Activated CD4-positive, alpha-beta T cell treated with anti-CD3 and anti-CD28 coated beads, Interleukin-2, amount 10 ng/mL, durations not matched to agents 24 days and 14 days (primary cell): ENCODE data around the gene ATG101. TPM values are rescaled to one million over a fixed set of nuclear protein-coding genes. Genes with fewer than 3 reads are reported as not detected.

Experiments used
- DNase-seq: peaks from one replicate; pipeline ENCODE4 v3.0.0; 2022
- H3K27ac Mint-ChIP-seq: one replicate; pipeline ENCODE4 v1.8.0; 2022; ENCODE audit warnings: mild to moderate bottlenecking, mixed read lengths
- H3K27me3 Mint-ChIP-seq: one replicate; pipeline ENCODE4 v1.8.0; 2022; ENCODE audit warnings: mixed read lengths
- H3K36me3 Mint-ChIP-seq: one replicate; pipeline ENCODE4 v1.8.0; 2022; ENCODE audit warnings: low read depth, mild to moderate bottlenecking, mixed read lengths
- H3K4me1 Mint-ChIP-seq: one replicate; pipeline ENCODE4 v1.8.0; 2021; ENCODE audit warnings: mixed read lengths
- H3K4me3 Mint-ChIP-seq: one replicate; pipeline ENCODE4 v1.8.0; 2022; ENCODE audit warnings: mild to moderate bottlenecking, moderate library complexity, mixed read lengths
- H3K9me3 Mint-ChIP-seq: one replicate; pipeline ENCODE4 v1.8.0; 2021; ENCODE audit warnings: mixed read lengths
- intact Hi-C: fragments of 100-400 bp; cut with micrococcal nuclease; formaldehyde crosslinking; loops from one replicate; pipeline ENCODE4 v1.15.1; 2023
- total RNA-seq: library from RNA; stranded (reverse); gene quantifications from 2 replicates; pipeline ENCODE4 v1.2.3, GENCODE V29; 2022

ATG101 gene
- total RNA-seq, 1 donor from 2014 or later = 51.2 TPM

DNA sequence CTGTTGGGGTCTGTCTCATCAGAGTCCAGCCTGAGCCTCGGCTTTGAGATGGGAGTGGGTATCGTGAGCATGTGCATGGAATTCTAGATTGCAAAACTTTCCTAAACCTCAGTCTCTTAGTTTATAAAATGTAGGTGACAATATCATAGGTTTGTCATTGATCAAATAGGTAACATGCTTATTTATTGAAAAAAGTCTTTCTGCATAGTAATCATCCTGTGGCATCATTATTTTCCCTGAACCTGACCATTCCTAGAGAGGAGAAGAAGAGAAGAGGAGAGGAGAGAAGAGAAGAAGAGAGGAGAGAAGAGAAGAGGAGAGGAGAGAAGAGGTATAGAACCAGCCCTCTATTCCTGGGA lies 13.8 kb downstream of the ATG101 start:
- no peaks in the 10 kb centered on the region for H3K9me3 Mint-ChIP-seq
- no peak overlapping the region for H3K4me3 Mint-ChIP-seq
- no peak for DNase-seq
- peaks cover 2% of the 10 kb centered on the region for H3K36me3 Mint-ChIP-seq
- H3K27ac Mint-ChIP-seq = peak overlapping the region; percentile 3
- H3K27me3 Mint-ChIP-seq = peaks cover 15% of the 10 kb centered on the region
- intact Hi-C loops = loop anchor here (1.0 to 5.0 kb wide), 3 partner anchors 14 to 58 kb away; partner anchors contain the start of gene ATG101
- peaks cover 7% of the 10 kb centered on the region for H3K4me1 Mint-ChIP-seq

DNA sequence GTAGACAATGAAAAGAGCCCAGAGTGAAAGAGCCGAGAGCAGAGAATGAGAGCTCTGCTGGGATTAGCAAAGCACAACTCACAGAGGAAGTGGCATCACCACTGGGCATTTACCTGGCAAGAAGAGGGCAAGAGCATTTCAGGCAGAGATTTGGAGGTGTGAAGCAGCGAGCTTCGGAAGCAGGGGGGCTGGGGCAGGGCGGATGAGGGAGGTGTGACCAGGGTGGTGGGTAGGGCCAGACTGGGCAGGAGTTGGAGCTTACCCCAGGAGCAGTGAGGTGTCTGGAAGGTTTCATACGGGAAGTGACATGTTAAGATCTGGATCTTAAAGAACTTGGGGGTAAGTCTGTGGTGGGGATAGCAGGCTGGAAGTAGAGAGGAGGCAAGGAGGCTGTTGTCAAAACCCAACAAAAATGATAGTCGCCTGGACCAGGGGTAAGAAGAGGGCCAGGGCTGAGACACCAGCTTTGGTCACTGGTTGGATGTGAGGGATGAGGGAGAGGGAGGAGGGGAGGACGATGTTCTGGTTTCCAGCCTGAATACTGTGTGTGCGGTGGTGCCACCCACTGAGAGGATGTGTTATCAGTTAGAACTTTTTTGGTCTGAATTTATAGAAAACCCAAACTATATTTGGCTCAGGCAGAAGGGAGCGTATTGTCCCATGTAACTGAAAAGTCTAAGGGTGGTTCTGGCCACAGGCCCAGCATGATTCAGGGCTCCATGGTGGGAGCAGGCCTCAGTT lies 14.9 kb downstream of the ATG101 start:
- no peak overlapping the region for H3K4me3 Mint-ChIP-seq
- DNase-seq = no peak
- peaks cover 7% of the 10 kb centered on the region for H3K4me1 Mint-ChIP-seq
- H3K27me3 Mint-ChIP-seq = peaks cover 20% of the 10 kb centered on the region
- no peaks in the 10 kb centered on the region for H3K9me3 Mint-ChIP-seq
- no peak overlapping the region for H3K27ac Mint-ChIP-seq
- H3K36me3 Mint-ChIP-seq = no peaks in the 10 kb centered on the region
- intact Hi-C loops = loop anchor here (5.0 kb wide), 1 partner anchor 38 kb away; no protein-coding TSS in a partner anchor

DNA sequence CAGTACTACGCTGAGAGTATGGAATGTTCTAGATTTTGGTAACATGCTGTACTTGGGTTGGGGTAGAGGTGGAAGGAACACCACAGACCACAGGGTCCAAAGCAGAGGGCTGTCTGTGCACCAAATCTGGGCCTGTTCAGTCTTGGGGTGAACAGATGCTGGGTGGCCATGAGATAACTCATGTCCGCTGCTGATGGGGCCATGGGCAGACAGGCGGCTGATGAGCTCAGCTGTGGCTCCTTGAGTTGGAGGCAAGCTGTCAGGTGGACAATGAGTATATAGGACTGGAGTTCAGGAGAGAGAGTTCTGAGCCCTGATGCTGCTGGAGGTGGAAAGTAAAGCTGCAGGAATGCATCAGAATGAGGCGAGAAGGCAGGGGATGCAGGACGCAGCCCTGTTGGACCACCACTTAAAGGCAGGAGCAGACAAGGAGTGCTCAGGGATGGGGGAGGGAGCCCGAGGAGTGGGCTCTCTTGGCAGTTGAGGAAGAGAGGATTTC lies 16.0 kb downstream of the ATG101 start:
- H3K4me1 Mint-ChIP-seq = peaks cover 7% of the 10 kb centered on the region
- H3K27me3 Mint-ChIP-seq = peaks cover 31% of the 10 kb centered on the region
- H3K36me3 Mint-ChIP-seq = no peaks in the 10 kb centered on the region
- no peak overlapping the region for H3K27ac Mint-ChIP-seq
- H3K4me3 Mint-ChIP-seq = no peak overlapping the region
- intact Hi-C loops = no loop called here
- H3K9me3 Mint-ChIP-seq = no peaks in the 10 kb centered on the region
- DNase-seq = no peak

DNA sequence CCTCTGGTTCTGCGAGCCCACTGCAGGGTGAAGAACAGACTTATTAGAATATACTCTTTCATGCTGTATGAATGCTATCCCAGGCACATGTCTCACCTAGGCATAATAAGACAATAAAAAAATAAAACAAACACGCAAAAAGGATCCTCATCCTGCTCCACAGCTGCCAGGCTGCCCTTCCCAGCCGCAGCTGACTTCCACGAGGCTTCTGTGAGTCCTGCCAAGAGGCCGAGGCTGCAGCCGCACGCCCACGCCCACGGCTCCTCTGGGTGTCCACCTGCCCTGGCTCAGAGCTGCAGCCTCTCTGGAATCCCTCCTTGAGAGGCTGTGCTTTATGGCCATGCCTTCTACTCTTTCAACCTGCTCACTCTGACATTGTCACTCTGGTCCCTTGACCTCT lies 16.6 kb downstream of the ATG101 start:
- no peaks in the 10 kb centered on the region for H3K36me3 Mint-ChIP-seq
- intact Hi-C loops = no loop called here
- peaks cover 7% of the 10 kb centered on the region for H3K4me1 Mint-ChIP-seq
- no peaks in the 10 kb centered on the region for H3K9me3 Mint-ChIP-seq
- no peak overlapping the region for H3K27ac Mint-ChIP-seq
- no peak for DNase-seq
- H3K27me3 Mint-ChIP-seq = peaks cover 37% of the 10 kb centered on the region
- H3K4me3 Mint-ChIP-seq = no peak overlapping the region

DNA sequence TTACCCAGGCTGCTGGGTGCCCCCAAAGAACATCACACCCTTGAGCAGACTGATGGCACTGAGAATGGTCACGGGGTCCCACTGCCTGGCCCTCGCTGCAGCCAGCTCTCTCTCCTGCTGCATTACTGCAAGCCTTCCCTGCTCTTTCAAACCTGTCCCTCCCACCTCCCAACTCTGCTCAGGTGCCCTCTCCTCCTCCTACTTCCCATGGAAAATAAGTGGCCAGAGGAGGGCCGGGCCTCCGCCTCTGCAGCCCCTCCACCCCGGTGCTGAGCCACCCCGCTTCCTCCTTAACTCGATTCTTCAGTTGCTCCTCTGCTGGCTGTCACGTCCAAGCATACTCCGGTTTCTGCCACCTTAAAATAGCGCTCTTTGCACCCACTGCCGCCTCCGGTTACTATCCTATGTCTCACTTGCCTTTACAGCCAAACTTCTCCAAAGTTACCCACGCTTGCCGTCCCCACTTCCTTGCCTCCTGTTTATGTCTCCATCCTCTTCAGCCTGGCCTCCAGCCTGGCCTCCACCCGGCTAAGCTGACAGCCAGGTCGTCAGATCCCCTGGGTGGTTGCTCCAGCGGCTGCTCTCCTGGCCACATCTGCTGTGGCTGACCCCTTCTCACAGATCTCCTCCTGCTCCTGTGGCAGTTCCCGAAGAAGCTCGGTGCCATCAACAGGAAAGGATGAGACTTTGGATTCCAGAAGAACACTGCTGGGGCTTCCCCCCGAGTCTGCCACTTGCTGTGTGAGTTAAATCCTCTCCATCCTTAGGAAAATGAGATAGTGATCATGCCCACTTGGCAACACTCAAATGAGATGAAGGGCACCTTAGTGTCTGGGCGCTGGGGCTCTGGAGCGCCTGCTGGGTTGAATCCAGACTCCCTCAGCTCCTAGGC lies 17.4 kb downstream of the ATG101 start:
- H3K9me3 Mint-ChIP-seq = no peaks in the 10 kb centered on the region
- no peak overlapping the region for H3K27ac Mint-ChIP-seq
- DNase-seq = no peak
- H3K36me3 Mint-ChIP-seq = no peaks in the 10 kb centered on the region
- H3K27me3 Mint-ChIP-seq = peaks cover 45% of the 10 kb centered on the region
- intact Hi-C loops = no loop called here
- H3K4me3 Mint-ChIP-seq = no peak overlapping the region
- H3K4me1 Mint-ChIP-seq = peaks cover 5% of the 10 kb centered on the region

DNA sequence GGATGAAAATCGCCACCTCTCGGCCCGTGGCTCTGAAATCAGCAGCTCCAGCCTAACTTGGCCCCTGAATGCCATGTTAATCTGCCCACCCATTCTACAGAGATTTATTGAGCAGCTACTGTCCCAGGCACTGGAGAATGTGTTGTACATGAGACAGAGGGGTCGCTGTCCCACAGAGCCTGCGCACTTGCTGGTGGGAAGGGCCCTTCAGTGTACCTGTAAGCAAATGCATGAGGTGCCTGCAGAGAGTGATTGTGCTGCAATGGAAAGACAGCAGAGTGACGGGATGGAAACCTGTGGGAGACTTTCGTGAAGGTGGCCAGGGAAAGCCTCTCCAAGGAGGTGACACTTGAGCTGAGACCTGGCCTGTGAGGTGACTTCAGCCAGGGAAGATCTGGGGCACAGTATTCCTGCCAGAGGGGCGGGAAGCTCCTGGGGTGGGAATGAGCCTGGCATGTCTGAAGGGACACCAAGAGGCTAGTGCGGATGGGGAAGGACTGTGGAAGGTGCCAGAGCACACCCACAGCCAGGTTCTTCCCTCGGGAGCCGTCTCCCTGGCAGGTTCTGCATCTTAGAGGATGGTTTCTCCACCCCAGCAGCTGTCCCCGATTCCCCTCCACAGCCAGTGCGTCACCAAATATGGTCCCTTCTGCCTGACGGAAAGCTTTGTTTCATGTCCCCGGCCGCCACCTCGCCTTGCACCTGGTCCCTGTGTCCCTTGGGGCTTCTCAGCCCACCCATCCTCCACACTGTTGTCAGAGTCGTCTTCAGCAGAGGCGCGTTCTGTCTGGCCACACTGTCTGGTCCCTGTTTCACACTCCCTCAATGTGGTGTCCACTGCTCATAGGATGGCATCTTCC lies 18.4 kb downstream of the ATG101 start:
- no peak overlapping the region for H3K27ac Mint-ChIP-seq

DNA sequence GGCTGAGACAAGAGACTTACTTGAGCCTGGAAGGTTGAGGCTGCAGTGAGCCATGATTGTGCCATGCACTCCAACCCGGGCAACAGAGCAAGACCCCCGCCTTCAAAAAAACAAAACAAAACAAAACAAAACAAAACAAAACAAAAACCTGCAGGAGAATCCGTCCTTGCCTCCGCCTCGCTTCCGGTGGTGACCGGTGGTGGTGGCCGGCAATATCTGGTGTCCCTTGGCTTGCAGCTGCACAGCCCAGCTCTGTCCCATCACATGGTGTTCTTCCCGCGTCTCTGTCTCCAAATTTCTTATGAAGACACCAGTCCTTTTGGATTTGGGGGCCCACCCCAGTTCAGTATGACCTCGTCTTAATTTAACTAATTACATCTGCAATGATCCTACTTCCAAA lies 19.7 kb downstream of the ATG101 start:
- Mint-ChIP-seq H3K27me3 (peaks cover 52% of the 10 kb centered on the region), H3K4me3 (no peak overlapping the region), H3K9me3 (no peaks in the 10 kb centered on the region), H3K36me3 (no peaks in the 10 kb centered on the region), H3K4me1 (no peaks in the 10 kb centered on the region), H3K27ac (no peak overlapping the region)
- intact Hi-C loops = no loop called here
- DNase-seq = no peak

More for the DNA sequence above, 18.4 kb downstream of the ATG101 start:
- Mint-ChIP-seq H3K4me1 (peaks cover 5% of the 10 kb centered on the region), H3K27me3 (peaks cover 50% of the 10 kb centered on the region), H3K4me3 (no peak overlapping the region), H3K9me3 (no peaks in the 10 kb centered on the region), H3K36me3 (no peaks in the 10 kb centered on the region)
- DNase-seq = no peak
- intact Hi-C loops = no loop called here

DNA sequence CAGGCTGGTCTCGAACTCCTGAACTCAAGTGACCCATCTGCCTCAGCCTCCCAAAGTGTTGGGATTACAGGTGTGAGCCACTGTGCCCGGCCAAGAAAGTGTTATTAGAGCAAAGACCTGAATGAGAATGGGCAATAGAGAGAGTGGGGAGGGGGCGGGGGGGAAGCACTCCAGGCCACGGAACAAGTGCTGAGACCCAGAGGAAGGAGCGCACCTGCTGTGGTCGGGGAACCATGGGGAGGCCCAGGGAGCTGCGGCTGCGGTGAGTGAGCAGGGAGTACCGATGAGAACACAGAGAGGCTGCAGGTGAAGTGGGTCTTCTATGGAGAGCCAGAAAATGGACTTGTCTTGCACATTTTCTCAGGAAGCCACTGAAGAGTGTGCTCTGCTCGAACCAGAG lies 20.5 kb downstream of the ATG101 start:
- Mint-ChIP-seq H3K4me1 (no peaks in the 10 kb centered on the region), H3K36me3 (no peaks in the 10 kb centered on the region), H3K4me3 (no peak overlapping the region), H3K27ac (no peak overlapping the region), H3K27me3 (peaks cover 54% of the 10 kb centered on the region), H3K9me3 (no peaks in the 10 kb centered on the region)
- intact Hi-C loops = no loop called here
- no peak for DNase-seq

DNA sequence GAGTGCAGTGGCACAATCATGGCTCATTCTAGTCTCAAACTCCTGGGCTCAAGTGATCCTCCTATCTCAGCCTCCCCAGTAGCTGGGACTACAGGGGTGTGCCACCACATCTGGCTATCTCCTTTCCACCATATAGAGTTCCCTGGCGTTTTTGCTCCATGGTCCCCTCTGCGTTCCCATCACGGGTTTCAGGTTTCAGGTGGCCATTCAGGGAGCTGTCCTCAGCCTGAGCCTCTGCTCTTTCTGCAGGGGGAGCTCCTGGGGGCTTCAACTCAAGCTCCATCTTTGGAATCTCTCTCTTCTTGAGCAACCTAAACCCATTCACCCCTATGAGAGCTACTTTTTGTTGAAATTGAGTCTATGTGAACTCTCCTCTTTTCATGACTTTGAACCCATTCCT lies 21.3 kb downstream of the ATG101 start:
- Mint-ChIP-seq H3K27me3 (peaks cover 54% of the 10 kb centered on the region), H3K27ac (no peak overlapping the region), H3K4me3 (no peak overlapping the region), H3K36me3 (no peaks in the 10 kb centered on the region), H3K9me3 (no peaks in the 10 kb centered on the region), H3K4me1 (no peaks in the 10 kb centered on the region)
- intact Hi-C loops = no loop called here
- DNase-seq = no peak

DNA sequence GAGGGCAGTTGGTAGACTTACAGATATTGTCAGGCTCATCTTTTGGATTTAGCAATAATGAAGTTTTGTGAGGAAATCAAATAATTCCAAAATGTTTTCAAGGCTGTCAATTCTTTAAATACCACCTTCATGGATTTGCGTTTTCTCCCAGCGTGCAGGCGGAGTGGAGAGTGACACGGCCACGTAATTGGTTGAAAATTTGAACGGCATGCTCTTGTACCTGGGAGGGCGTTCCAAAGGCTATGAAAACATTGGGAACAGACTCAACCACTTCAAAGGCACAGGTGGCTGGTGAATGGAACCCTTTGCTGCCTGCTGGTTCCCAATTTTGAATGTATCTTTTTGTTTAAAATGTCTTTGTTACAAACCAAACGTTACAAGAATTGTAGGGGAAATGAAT lies 22.1 kb downstream of the ATG101 start:
- no peaks in the 10 kb centered on the region for H3K9me3 Mint-ChIP-seq
- intact Hi-C loops = no loop called here
- no peaks in the 10 kb centered on the region for H3K36me3 Mint-ChIP-seq
- no peaks in the 10 kb centered on the region for H3K4me1 Mint-ChIP-seq
- peaks cover 51% of the 10 kb centered on the region for H3K27me3 Mint-ChIP-seq
- no peak overlapping the region for H3K4me3 Mint-ChIP-seq
- DNase-seq = no peak
- H3K27ac Mint-ChIP-seq = no peak overlapping the region

DNA sequence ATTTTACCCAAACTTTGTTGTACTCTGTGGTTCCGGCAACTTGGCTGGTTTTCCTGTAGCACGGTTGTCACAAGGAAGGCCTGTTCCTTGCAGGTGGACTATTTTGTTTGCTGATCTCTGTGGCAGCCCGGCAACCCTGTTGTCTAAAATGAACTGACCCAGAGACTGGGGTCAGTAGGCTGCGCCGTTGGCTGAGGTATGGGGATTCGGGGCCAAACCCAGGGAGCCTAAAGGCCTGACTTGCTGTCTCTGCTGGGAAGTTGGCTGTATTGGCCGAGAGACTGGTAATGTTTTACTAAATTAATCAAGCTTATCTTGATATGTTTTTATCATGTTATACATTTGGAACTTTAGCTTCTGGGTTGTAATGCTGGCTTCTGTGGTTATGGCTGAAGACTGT lies 23.6 kb downstream of the ATG101 start:
- intact Hi-C loops = no loop called here
- no peak for DNase-seq
- no peaks in the 10 kb centered on the region for H3K36me3 Mint-ChIP-seq
- H3K4me3 Mint-ChIP-seq = no peak overlapping the region
- no peak overlapping the region for H3K27ac Mint-ChIP-seq
- no peaks in the 10 kb centered on the region for H3K9me3 Mint-ChIP-seq
- H3K4me1 Mint-ChIP-seq = no peaks in the 10 kb centered on the region
- peaks cover 41% of the 10 kb centered on the region for H3K27me3 Mint-ChIP-seq

DNA sequence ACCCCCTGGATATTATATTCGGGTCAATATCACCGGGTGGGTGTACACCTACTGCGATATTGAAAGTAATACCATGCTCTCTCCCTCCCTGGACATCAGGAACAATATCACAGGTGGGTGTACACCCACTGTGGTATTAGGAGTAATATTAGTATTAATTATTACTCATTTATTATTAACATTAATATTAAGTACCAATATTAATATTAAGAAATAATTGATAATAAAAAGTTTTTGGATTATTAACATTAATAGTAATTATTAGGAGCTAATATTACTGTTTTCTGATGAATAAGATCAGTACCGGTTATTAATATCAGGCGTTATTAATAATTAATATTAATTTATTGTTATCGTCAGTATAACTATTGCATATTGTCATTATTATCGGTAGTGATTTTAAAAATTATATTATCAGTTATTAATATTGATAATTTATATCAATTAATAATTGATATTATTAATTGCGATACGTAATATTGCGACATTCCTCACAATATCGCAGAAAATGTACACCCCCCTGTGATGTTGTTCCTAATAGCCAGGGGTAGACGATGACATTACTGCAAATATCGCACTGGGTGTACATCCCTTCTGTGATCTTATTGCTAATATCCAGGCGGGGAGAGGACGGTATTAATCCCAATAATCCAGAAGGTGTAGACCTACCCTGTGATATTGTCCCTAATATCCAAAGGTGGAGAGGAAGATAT lies 26.7 kb downstream of the ATG101 start:
- no peak for DNase-seq
- no peak overlapping the region for H3K27ac Mint-ChIP-seq
- no peaks in the 10 kb centered on the region for H3K4me1 Mint-ChIP-seq
- H3K36me3 Mint-ChIP-seq = no peaks in the 10 kb centered on the region
- intact Hi-C loops = no loop called here
- H3K4me3 Mint-ChIP-seq = no peak overlapping the region
- no peaks in the 10 kb centered on the region for H3K9me3 Mint-ChIP-seq
- peaks cover 26% of the 10 kb centered on the region for H3K27me3 Mint-ChIP-seq

DNA sequence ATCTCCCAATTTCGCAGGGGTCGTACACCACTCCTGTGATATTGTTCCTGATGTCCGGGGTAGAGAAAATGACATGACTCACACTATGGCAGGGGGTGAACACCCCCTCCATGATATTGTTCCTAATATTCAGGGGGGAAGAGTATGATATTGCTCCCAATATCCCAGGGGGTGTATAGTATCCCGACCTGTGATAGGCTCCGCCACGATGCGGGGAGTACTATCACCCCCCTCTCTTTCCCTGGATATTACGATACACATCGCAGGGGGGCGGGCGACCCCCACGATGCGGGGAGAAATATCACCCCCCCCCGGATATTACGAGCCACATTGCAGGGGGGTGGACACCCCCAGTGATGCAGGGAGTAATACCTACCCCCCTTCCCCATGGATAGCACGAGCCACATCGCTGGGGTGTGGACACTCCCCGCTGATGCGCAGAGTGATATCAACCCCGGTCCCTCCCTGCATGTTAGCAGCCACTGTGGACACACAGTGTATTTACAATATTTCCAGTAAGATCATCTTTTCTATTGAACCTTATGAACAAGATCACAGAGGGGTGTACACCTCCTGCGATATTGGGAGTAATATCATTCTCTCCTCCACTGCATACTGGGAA lies 27.4 kb downstream of the ATG101 start:
- Mint-ChIP-seq H3K36me3 (no peaks in the 10 kb centered on the region), H3K27ac (no peak overlapping the region), H3K4me1 (no peaks in the 10 kb centered on the region), H3K4me3 (no peak overlapping the region), H3K9me3 (no peaks in the 10 kb centered on the region), H3K27me3 (peaks cover 22% of the 10 kb centered on the region)
- intact Hi-C loops = no loop called here
- no peak for DNase-seq
